Activated T-cell treated with anti-CD3 and anti-CD28 coated beads, Interleukin-2, amount 50 U/mL, for 4 hours (primary cell): ENCODE measurements around the gene SH3YL1. TPM values are rescaled to one million over a fixed set of nuclear protein-coding genes. Genes with fewer than 3 reads are reported as not detected.

ENCODE experiments used
- ATAC-seq, 2 donors: fragments of 200-7000 bp; cut with Tn5 transposase; one replicate each; pipeline ENCODE4 v1.10.0; 2021
- DNase-seq: peaks from one replicate; pipeline ENCODE4 v3.0.0-alpha.2; 2020
- H3K27me3 Mint-ChIP-seq: one replicate; pipeline ENCODE4 v1.8.0; 2021; ENCODE audit warnings: low read depth, mixed read lengths
- H3K36me3 Mint-ChIP-seq: one replicate; pipeline ENCODE4 v1.8.0; 2022; ENCODE audit warnings: mixed read lengths; ENCODE audit not compliant: insufficient read depth
- H3K4me1 Mint-ChIP-seq: one replicate; pipeline ENCODE4 v1.8.0; 2021; ENCODE audit warnings: low read depth, mixed read lengths
- H3K4me3 Mint-ChIP-seq: one replicate; pipeline ENCODE4 v1.8.0; 2021; ENCODE audit warnings: mild to moderate bottlenecking, moderate library complexity, mixed read lengths
- H3K9me3 Mint-ChIP-seq: one replicate; pipeline ENCODE4 v1.8.0; 2021; ENCODE audit warnings: mixed read lengths
- total RNA-seq, 3 donors: library from RNA; stranded (reverse); gene quantifications; one replicate each; pipeline ENCODE4 v1.2.1, GENCODE V29; 2021

SH3YL1 gene
- 10 to 100 TPM; 12.9 to 14.7 (median 13.9) TPM for total RNA-seq

GRCh38 chr2:263774-264492, at the start of gene SH3YL1:
Gene SH3YL1, minus strand, starts transcription at chr2:264032. Its CDS starts 48 bp downstream, at chr2:263984.
- H3K9me3 Mint-ChIP-seq, result peaks cover 2% of the 10 kb centered on the region
- DNase-seq, result peak; percentile 59
- ATAC-seq, result peak; percentile 27 to 29
- peaks cover 20% of the 10 kb centered on the region for H3K36me3 Mint-ChIP-seq
- H3K27me3 Mint-ChIP-seq, result no peaks in the 10 kb centered on the region
- peak within 1 kb of the TSS; percentile 92 for H3K4me3 Mint-ChIP-seq
- peaks cover 39% of the 10 kb centered on the region for H3K4me1 Mint-ChIP-seq

GRCh38 chr2:310994-311393, 47.2 kb upstream of the SH3YL1 start:
- Mint-ChIP-seq H3K4me1 (no peaks in the 10 kb centered on the region), H3K36me3 (no peaks in the 10 kb centered on the region), H3K27me3 (peaks cover 3% of the 10 kb centered on the region), H3K9me3 (no peaks in the 10 kb centered on the region), H3K4me3 (no peak overlapping the region)
- DNase-seq (no peak), ATAC-seq (no peak)

GRCh38 chr2:309954-310510, 46.2 kb upstream of the SH3YL1 start:
- no peak overlapping the region for H3K4me3 Mint-ChIP-seq
- ATAC-seq, result no peak
- H3K27me3 Mint-ChIP-seq, result peaks cover 5% of the 10 kb centered on the region
- no peak for DNase-seq
- no peaks in the 10 kb centered on the region for H3K4me1 Mint-ChIP-seq
- no peaks in the 10 kb centered on the region for H3K36me3 Mint-ChIP-seq
- H3K9me3 Mint-ChIP-seq, result no peaks in the 10 kb centered on the region

GRCh38 chr2:309148-309953, 45.5 kb upstream of the SH3YL1 start:
- Mint-ChIP-seq H3K27me3 (peaks cover 5% of the 10 kb centered on the region), H3K4me3 (no peak overlapping the region), H3K4me1 (no peaks in the 10 kb centered on the region), H3K9me3 (no peaks in the 10 kb centered on the region), H3K36me3 (no peaks in the 10 kb centered on the region)
- DNase-seq, result no peak
- no peak for ATAC-seq

- no peak for ATAC-seq
- H3K36me3 Mint-ChIP-seq, result no peaks in the 10 kb centered on the region
- H3K27me3 Mint-ChIP-seq, result peaks cover 5% of the 10 kb centered on the region
- H3K4me1 Mint-ChIP-seq, result no peaks in the 10 kb centered on the region
- no peak overlapping the region for H3K4me3 Mint-ChIP-seq
- H3K9me3 Mint-ChIP-seq, result peaks cover 3% of the 10 kb centered on the region
- no peak for DNase-seq
Observed at GRCh38 chr2:305366-305765, 41.5 kb upstream of the SH3YL1 start.

- Mint-ChIP-seq H3K36me3 (no peaks in the 10 kb centered on the region), H3K4me3 (no peak overlapping the region), H3K9me3 (peaks cover 3% of the 10 kb centered on the region), H3K4me1 (no peaks in the 10 kb centered on the region), H3K27me3 (peaks cover 22% of the 10 kb centered on the region)
- DNase-seq, result no peak
- no peak for ATAC-seq
Observed at GRCh38 chr2:296354-296753, 32.5 kb upstream of the SH3YL1 start.

- H3K4me1 Mint-ChIP-seq, result peaks cover under 1% of the 10 kb centered on the region
- ATAC-seq (no peak), DNase-seq (no peak)
- peaks cover 21% of the 10 kb centered on the region for H3K27me3 Mint-ChIP-seq
- H3K9me3 Mint-ChIP-seq, result no peaks in the 10 kb centered on the region
- no peaks in the 10 kb centered on the region for H3K36me3 Mint-ChIP-seq
- H3K4me3 Mint-ChIP-seq, result no peak overlapping the region
Observed at GRCh38 chr2:295090-295489, 31.3 kb upstream of the SH3YL1 start.

GRCh38 chr2:290090-290722, 26.4 kb upstream of the SH3YL1 start:
- DNase-seq (peak; percentile 50), ATAC-seq (peak; percentile 38 to 47)
- Mint-ChIP-seq H3K4me3 (peak overlapping the region; percentile 64), H3K27me3 (peaks cover 23% of the 10 kb centered on the region), H3K4me1 (peaks cover 7% of the 10 kb centered on the region), H3K9me3 (no peaks in the 10 kb centered on the region), H3K36me3 (no peaks in the 10 kb centered on the region)

- Mint-ChIP-seq H3K4me3 (peak overlapping the region; percentile 64), H3K36me3 (no peaks in the 10 kb centered on the region), H3K9me3 (no peaks in the 10 kb centered on the region), H3K4me1 (peaks cover 7% of the 10 kb centered on the region), H3K27me3 (peaks cover 23% of the 10 kb centered on the region)
- peak; percentile 36 to 39 for ATAC-seq
- no peak for DNase-seq
Observed at GRCh38 chr2:289362-290089, 25.7 kb upstream of the SH3YL1 start.

GRCh38 chr2:288758-289361, 25.0 kb upstream of the SH3YL1 start:
- no peak for DNase-seq
- Mint-ChIP-seq H3K27me3 (peaks cover 23% of the 10 kb centered on the region), H3K4me1 (peaks cover 7% of the 10 kb centered on the region), H3K36me3 (no peaks in the 10 kb centered on the region), H3K9me3 (no peaks in the 10 kb centered on the region), H3K4me3 (no peak overlapping the region)
- no peak for ATAC-seq

GRCh38 chr2:287911-288757, 24.3 kb upstream of the SH3YL1 start, which contains the start of gene ALKAL2:
Gene ALKAL2, minus strand, starts transcription at chr2:288091. Its CDS starts 256 bp downstream, at chr2:287835.
- Mint-ChIP-seq H3K27me3 (peaks cover 23% of the 10 kb centered on the region), H3K4me1 (peaks cover 7% of the 10 kb centered on the region), H3K36me3 (peaks cover 6% of the 10 kb centered on the region), H3K9me3 (no peaks in the 10 kb centered on the region), H3K4me3 (peak within 1 kb of the TSS; percentile 50)
- peak; percentile 17 to 39 for ATAC-seq
- DNase-seq, result no peak

- ATAC-seq, result peak; percentile 38 to 60
- Mint-ChIP-seq H3K4me3 (no peak overlapping the region), H3K27me3 (peaks cover 23% of the 10 kb centered on the region), H3K9me3 (no peaks in the 10 kb centered on the region), H3K4me1 (peaks cover 7% of the 10 kb centered on the region), H3K36me3 (peaks cover 7% of the 10 kb centered on the region)
- no peak for DNase-seq
Observed at GRCh38 chr2:287471-287885, 23.6 kb upstream of the SH3YL1 start.
